ENCODE results near the gene STAT3.
"Not testable (repeated sequence)": the region's sequence is repeated elsewhere in the genome, so short reads cannot be mapped to it uniquely, and the experiment has no call there.

Gene STAT3

GRCh38 chr17:42408061-42408460 lies 19.8 kb upstream of the STAT3 start:
- Histone ChIP-seq H3K36me3 (ENCODE audit: control insufficient read depth, insufficient read depth, low read length) (peaks cover 7% of the 10 kb centered on the region; the same call in 1 of the 2 replicates), H3K9me3 (ENCODE audit: control insufficient read depth, insufficient read depth, low read length) (no peaks in the 10 kb centered on the region), H3K4me3 (ENCODE audit: low read length) (no peak overlapping the region), H3K27me3 (ENCODE audit: control insufficient read depth, insufficient read depth, low read length) (no peaks in the 10 kb centered on the region), H3K4me1 (ENCODE audit: control insufficient read depth, insufficient read depth, low read length) (peaks cover 1% of the 10 kb centered on the region; the same call in 1 of the 2 replicates), H3K27ac (ENCODE audit: low read length) (no peak overlapping the region)
- DNase-seq (ENCODE audit: low read depth, low spot score), result no peak
- WGBS (ENCODE audit: insufficient coverage, insufficient read length), result no CpG with 5 or more reads among the region's 2 CpGs

DNA sequence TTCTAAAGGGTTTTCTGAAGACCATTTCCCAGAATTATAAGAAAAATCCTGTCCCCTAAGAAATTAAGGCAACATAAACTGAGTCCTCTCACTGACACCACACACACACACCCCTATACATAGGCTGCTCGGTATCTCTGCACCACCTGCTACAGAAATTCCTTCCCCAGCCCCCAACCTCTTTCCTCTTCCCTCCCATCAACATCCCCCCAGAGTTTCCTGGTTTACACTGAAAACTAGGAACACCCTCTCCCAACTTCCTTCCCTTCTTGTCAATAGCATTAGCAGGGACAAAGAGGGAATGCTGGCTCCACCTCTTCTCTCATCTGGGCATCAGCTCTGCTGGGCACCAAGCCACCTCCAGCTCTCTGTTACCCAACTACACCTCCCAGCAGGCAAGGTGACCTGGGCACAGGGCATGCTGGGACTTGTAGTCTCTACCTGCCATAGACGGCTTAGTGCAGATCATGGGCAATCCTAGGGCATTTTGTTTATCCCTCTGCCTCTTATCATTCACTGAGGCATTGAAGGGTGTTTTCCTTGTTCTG lies 19.1 kb upstream of the STAT3 start:
- Histone ChIP-seq H3K9me3 (ENCODE audit: control insufficient read depth, insufficient read depth, low read length) (no peaks in the 10 kb centered on the region), H3K36me3 (ENCODE audit: control insufficient read depth, insufficient read depth, low read length) (peaks cover 7% of the 10 kb centered on the region; the same call in 1 of the 2 replicates), H3K27me3 (ENCODE audit: control insufficient read depth, insufficient read depth, low read length) (no peaks in the 10 kb centered on the region), H3K27ac (ENCODE audit: low read length) (no peak overlapping the region), H3K4me1 (ENCODE audit: control insufficient read depth, insufficient read depth, low read length) (peaks cover 1% of the 10 kb centered on the region; the same call in 1 of the 2 replicates), H3K4me3 (ENCODE audit: low read length) (no peak overlapping the region)
- no CpG with 5 or more reads among the region's 2 CpGs for WGBS (ENCODE audit: insufficient coverage, insufficient read length)
- no peak for DNase-seq (ENCODE audit: low read depth, low spot score)

DNA sequence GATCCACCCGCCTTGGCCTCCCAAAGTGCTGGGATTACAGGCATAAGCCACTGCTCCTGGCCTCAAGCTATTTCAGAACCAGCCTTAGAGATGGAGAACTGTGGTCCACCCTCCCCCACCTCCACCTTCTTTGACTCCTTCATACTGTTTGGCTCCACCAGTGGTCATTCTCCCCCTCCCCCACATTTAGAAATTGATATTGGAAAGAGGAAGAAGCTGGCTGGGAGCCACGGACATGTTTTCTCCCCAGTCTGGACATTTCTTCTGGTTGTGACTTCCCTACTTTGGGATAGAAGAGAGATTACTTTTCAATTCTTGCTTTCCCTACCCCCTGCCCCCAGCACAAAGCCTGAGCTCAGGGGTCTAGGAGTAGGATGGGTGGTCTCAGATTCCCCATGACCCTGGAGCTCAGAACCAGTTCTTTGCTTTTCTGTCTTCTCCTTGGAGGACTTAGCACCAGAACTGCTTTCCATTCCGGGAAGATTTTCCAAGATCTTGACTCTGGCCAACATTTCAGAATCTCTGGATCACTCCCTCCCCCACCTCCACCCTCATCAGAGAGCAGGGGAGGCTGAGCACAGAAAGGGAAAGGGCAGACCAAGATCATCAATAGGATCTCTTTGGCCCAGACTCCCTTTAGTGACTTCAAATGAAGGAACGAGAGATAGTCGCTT lies 18.5 kb upstream of the STAT3 start:
- no peaks in the 10 kb centered on the region for H3K27me3 ChIP-seq (ENCODE audit: control insufficient read depth, insufficient read depth, low read length)
- no peaks in the 10 kb centered on the region for H3K9me3 ChIP-seq (ENCODE audit: control insufficient read depth, insufficient read depth, low read length)
- no CpG with 5 or more reads among the region's 5 CpGs for WGBS (ENCODE audit: insufficient coverage, insufficient read length)
- DNase-seq (ENCODE audit: low read depth, low spot score), result no peak
- H3K4me1 ChIP-seq (ENCODE audit: control insufficient read depth, insufficient read depth, low read length), result peaks cover 3% of the 10 kb centered on the region; the same call in 1 of the 2 replicates
- H3K4me3 ChIP-seq (ENCODE audit: low read length), result no peak overlapping the region
- no peak overlapping the region for H3K27ac ChIP-seq (ENCODE audit: low read length)
- peaks cover 7% of the 10 kb centered on the region; the same call in 1 of the 2 replicates for H3K36me3 ChIP-seq (ENCODE audit: control insufficient read depth, insufficient read depth, low read length)

DNA sequence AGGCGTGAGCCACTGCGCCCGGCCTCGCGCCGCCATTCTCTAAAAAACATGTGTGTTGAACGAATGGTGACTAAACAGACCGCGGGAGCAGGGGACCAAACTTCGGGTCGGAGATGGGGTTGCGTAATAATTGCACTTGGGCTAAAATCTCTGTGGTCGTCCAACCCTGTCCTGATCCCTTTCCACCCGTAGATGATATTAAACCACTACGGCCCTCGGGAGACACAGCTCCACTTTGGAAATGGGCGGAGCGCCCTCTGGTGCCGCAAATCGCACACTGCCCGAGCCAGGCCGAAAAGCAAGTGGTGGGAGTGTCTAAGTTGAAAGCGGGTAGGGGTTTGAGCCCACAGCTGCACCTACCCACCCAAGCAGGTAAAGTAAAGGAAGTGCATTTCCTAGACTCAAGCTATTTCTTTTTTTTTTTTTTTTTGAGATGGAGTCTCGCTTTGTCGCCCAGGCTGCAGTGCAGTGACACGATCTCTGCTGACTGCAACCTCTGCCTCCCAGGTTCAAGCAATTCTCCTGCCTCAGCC lies 17.8 kb upstream of the STAT3 start:
- peaks cover 7% of the 10 kb centered on the region; the same call in 1 of the 2 replicates for H3K36me3 ChIP-seq (ENCODE audit: control insufficient read depth, insufficient read depth, low read length)
- no peaks in the 10 kb centered on the region for H3K9me3 ChIP-seq (ENCODE audit: control insufficient read depth, insufficient read depth, low read length)
- no peak overlapping the region for H3K4me3 ChIP-seq (ENCODE audit: low read length)
- WGBS (ENCODE audit: insufficient coverage, insufficient read length), result no CpG with 5 or more reads among the region's 26 CpGs
- H3K27me3 ChIP-seq (ENCODE audit: control insufficient read depth, insufficient read depth, low read length), result no peaks in the 10 kb centered on the region
- H3K4me1 ChIP-seq (ENCODE audit: control insufficient read depth, insufficient read depth, low read length), result peaks cover 3% of the 10 kb centered on the region; the same call in 1 of the 2 replicates
- DNase-seq (ENCODE audit: low read depth, low spot score), result no peak
- no peak overlapping the region for H3K27ac ChIP-seq (ENCODE audit: low read length)

DNA sequence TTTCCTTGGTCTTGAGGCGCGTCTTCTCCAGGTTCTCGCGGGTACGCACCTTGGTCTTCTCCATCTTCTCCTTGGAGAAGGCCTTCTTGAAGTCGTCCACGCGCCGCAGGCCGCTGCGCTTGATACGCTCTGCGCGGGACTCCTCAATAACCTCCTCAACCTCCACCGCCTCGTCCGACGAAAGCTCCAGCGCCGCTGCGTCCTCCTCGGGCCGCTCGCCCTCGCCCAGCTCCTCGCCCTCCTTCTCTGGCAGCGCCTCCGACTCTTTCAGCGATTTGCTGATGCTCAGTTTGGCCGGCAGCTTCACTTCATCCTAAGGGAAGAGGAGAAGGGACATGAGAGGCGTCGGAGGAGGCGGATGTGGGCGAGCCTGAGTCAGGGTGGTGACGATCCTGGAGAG lies 16.8 kb upstream of the STAT3 start:
- H3K27ac ChIP-seq (ENCODE audit: low read length), result no peak overlapping the region
- H3K9me3 ChIP-seq (ENCODE audit: control insufficient read depth, insufficient read depth, low read length), result no peaks in the 10 kb centered on the region
- no peak overlapping the region for H3K4me3 ChIP-seq (ENCODE audit: low read length)

DNA sequence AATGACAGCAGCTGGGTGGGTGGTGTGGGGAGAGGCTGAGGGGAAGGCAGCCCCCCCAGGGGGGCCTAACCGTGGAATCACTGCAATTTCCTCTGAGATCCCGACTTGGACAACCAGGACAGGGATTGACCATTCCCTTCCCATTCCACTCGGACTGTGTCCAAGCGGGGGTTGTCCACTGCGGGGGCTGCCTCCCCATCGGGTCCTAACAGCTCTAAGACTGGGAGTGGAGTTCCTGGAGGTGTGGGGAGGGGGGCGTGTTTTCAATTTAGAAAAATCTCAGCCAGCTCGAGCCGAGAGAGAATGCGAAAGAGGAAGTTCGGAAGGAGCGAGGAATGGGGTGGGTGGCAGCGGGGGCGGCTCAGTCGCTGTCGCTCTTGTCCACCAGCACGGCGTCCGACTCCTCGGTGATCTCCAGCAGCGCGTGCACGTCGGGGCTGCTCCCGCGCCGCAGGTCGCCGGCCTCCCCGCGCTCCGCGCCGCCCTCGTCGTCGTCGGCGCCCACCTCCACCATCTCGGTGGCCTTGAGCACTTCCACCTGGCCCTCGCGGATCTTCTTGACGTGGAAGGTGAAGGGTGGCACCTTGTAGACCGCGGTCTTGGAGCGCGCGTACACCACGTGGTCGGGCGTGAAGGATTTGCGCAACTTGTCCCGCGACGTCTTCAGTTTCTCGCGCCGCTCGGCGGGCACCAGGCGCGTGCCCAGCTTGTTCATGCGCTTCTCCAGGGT lies 16.2 kb upstream of the STAT3 start:
- DNase-seq (ENCODE audit: low read depth, low spot score), result no peak
- no peaks in the 10 kb centered on the region for H3K27me3 ChIP-seq (ENCODE audit: control insufficient read depth, insufficient read depth, low read length)
- no peaks in the 10 kb centered on the region for H3K9me3 ChIP-seq (ENCODE audit: control insufficient read depth, insufficient read depth, low read length)
- H3K27ac ChIP-seq (ENCODE audit: low read length), result no peak overlapping the region
- H3K4me1 ChIP-seq (ENCODE audit: control insufficient read depth, insufficient read depth, low read length), result peaks cover 7% of the 10 kb centered on the region; the same call in 1 of the 2 replicates
- H3K36me3 ChIP-seq (ENCODE audit: control insufficient read depth, insufficient read depth, low read length), result peaks cover 7% of the 10 kb centered on the region; the same call in 1 of the 2 replicates
- H3K4me3 ChIP-seq (ENCODE audit: low read length), result no peak overlapping the region
- WGBS (ENCODE audit: insufficient coverage, insufficient read length), result 100% methylated on average over 5 of the region's 63 CpGs

More for the DNA sequence above, 16.8 kb upstream of the STAT3 start:
- no peak for DNase-seq (ENCODE audit: low read depth, low spot score)
- peaks cover 5% of the 10 kb centered on the region; the same call in 1 of the 2 replicates for H3K4me1 ChIP-seq (ENCODE audit: control insufficient read depth, insufficient read depth, low read length)
- no peaks in the 10 kb centered on the region for H3K27me3 ChIP-seq (ENCODE audit: control insufficient read depth, insufficient read depth, low read length)
- WGBS (ENCODE audit: insufficient coverage, insufficient read length), result no CpG with 5 or more reads among the region's 35 CpGs
- H3K36me3 ChIP-seq (ENCODE audit: control insufficient read depth, insufficient read depth, low read length), result peaks cover 7% of the 10 kb centered on the region; the same call in 1 of the 2 replicates

DNA sequence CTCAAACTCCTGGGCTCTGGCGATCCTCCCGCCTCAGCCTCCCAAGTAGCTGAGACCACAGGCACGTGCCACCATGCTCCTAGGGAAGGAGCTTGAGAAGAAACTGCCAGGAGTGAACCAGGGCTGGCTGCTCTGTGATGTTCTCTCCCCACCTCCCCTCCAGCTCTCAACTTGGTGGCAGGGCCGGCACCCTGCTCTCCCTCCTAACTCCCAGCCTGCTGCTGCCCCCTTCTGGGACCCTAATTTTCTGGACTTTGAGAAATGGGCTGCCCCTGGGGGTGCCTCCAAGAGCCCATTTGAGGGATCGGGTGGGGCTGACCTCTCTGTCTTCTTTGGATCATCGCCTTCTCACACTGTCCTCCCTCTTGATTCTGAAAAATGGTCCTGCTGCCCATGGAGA lies 14.9 kb upstream of the STAT3 start:
- peaks cover 7% of the 10 kb centered on the region; the same call in 1 of the 2 replicates for H3K36me3 ChIP-seq (ENCODE audit: control insufficient read depth, insufficient read depth, low read length)
- no peak overlapping the region for H3K27ac ChIP-seq (ENCODE audit: low read length)
- no peak overlapping the region for H3K4me3 ChIP-seq (ENCODE audit: low read length)
- H3K4me1 ChIP-seq (ENCODE audit: control insufficient read depth, insufficient read depth, low read length), result peaks cover 7% of the 10 kb centered on the region; the same call in 1 of the 2 replicates
- H3K27me3 ChIP-seq (ENCODE audit: control insufficient read depth, insufficient read depth, low read length), result no peaks in the 10 kb centered on the region
- WGBS (ENCODE audit: insufficient coverage, insufficient read length), result no CpG with 5 or more reads among the region's 6 CpGs
- no peaks in the 10 kb centered on the region for H3K9me3 ChIP-seq (ENCODE audit: control insufficient read depth, insufficient read depth, low read length)
- no peak for DNase-seq (ENCODE audit: low read depth, low spot score)

GRCh38 chr17:42402117-42402516 lies 13.9 kb upstream of the STAT3 start:
- Histone ChIP-seq H3K36me3 (ENCODE audit: control insufficient read depth, insufficient read depth, low read length) (peaks cover 7% of the 10 kb centered on the region; the same call in 1 of the 2 replicates), H3K27me3 (ENCODE audit: control insufficient read depth, insufficient read depth, low read length) (no peaks in the 10 kb centered on the region), H3K9me3 (ENCODE audit: control insufficient read depth, insufficient read depth, low read length) (no peaks in the 10 kb centered on the region), H3K4me3 (ENCODE audit: low read length) (no peak overlapping the region), H3K4me1 (ENCODE audit: control insufficient read depth, insufficient read depth, low read length) (peaks cover 5% of the 10 kb centered on the region; the same call in 1 of the 2 replicates), H3K27ac (ENCODE audit: low read length) (no peak overlapping the region)
- no CpG with 5 or more reads among the region's 3 CpGs for WGBS (ENCODE audit: insufficient coverage, insufficient read length)
- DNase-seq (ENCODE audit: low read depth, low spot score), result no peak

DNA sequence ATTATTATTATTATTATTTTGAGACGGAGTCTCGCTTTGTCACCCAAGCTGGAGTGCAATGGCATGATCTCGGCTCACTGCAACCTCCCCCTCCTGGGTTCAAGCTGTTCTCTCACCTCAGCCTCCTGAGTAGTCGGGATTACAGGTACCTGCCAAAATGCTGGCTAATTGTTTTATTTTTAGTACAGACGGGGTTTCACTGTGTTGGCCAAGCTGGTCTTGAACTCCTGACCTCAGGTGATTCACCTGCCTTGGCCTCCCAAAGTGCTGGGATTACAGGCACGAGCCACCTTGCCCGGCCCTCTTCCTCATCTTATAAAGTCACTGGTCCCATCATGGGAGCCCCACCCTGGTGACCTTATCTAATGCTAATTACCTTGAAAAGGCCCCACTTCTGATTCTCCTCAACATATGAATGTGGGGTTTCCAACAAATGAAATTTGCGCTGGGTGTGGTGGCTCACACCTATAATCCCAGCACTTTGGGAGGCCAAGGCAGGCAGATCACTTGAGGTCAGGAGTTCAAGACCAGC lies 12.7 kb upstream of the STAT3 start:
- H3K27ac ChIP-seq (ENCODE audit: low read length); DNase-seq (ENCODE audit: low read depth, low spot score); H3K4me3 ChIP-seq (ENCODE audit: low read length); H3K9me3 ChIP-seq (ENCODE audit: control insufficient read depth, insufficient read depth, low read length); H3K4me1 ChIP-seq (ENCODE audit: control insufficient read depth, insufficient read depth, low read length); H3K36me3 ChIP-seq (ENCODE audit: control insufficient read depth, insufficient read depth, low read length); H3K27me3 ChIP-seq (ENCODE audit: control insufficient read depth, insufficient read depth, low read length): not testable (repeated sequence)
- WGBS (ENCODE audit: insufficient coverage, insufficient read length), result no CpG with 5 or more reads among the region's 8 CpGs

Data from iPS DF 6.9 (cell line).